Umbilical cord (tissue), 2 donors: ENCODE data around the gene FAM171A2. TPM values are rescaled to one million over a fixed set of nuclear protein-coding genes. Genes with fewer than 3 reads are reported as not detected.

Source experiments
- DNase-seq: peaks from one replicate; pipeline ENCODE4 v3.0.0-alpha.2; 2015; ENCODE audit warnings: low spot score
- total RNA-seq: library from RNA; depleted of rRNA; stranded (reverse); fragments of >200 nt; gene quantifications from one replicate; pipeline ENCODE4 v1.2.3, GENCODE V29; 2014; ENCODE audit warnings: low replicate concordance; ENCODE audit not compliant: insufficient read depth

The FAM171A2 gene
- total RNA-seq, 1 donor from 2014 or later, result 16.4 TPM

GRCh38 chr17:44307387-44308186, 56.1 kb downstream of the FAM171A2 start:
- peak; percentile 83 for DNase-seq

- no peak for DNase-seq
Observed at GRCh38 chr17:44304651-44305050, 59.0 kb downstream of the FAM171A2 start.

Other genes starting within 250 kb of the FAM171A2 start
- 26.7 TPM for gene HDAC5, start 240.2 kb downstream of the FAM171A2 start, total RNA-seq
- gene HROB, start 221.9 kb downstream of the FAM171A2 start, total RNA-seq, result 2.6 TPM
- not detected for gene ASB16, start 193.1 kb downstream of the FAM171A2 start, total RNA-seq
- gene TMUB2, start 176.9 kb downstream of the FAM171A2 start, total RNA-seq, result 24.6 TPM
- 33.0 TPM for gene ATXN7L3, start 164.0 kb downstream of the FAM171A2 start, total RNA-seq
- 123 TPM for gene UBTF, start 144.2 kb downstream of the FAM171A2 start, total RNA-seq
- 34.4 TPM for gene SLC4A1, start 95.7 kb downstream of the FAM171A2 start, total RNA-seq
- 17.3 TPM for gene RUNDC3A, start 55.3 kb downstream of the FAM171A2 start, total RNA-seq
- gene SLC25A39, start 39.0 kb downstream of the FAM171A2 start, total RNA-seq, result 89.8 TPM
- 208 TPM for gene GRN, start 18.6 kb downstream of the FAM171A2 start, total RNA-seq
- gene ITGA2B, start 25.8 kb upstream of the FAM171A2 start, total RNA-seq, result 4.3 TPM
- gene GPATCH8, start 139.6 kb upstream of the FAM171A2 start, total RNA-seq, result 28.2 TPM
- gene FZD2, start 193.6 kb upstream of the FAM171A2 start, total RNA-seq, result 19.5 TPM